ENCODE measurements around the gene PLPP2.
"Not testable (repeated sequence)": the region's sequence is repeated elsewhere in the genome, so short reads cannot be mapped to it uniquely, and the experiment has no call there.

GRCh38 chr19:256804-257203 lies 34.4 kb downstream of the PLPP2 start:
- TF ChIP-seq POLR2A (IDR thresholded peaks at IDR 0.05; ENCODE audit: low read length); GATA1 (IDR thresholded peaks at IDR 0.05; ENCODE audit: low read depth, low read length): not testable (repeated sequence)

All from erythroblast (primary cell).